Thymus (tissue), 11 donors: ENCODE measurements around the gene PSMD5. TPM values are rescaled to one million over a fixed set of nuclear protein-coding genes. Genes with fewer than 3 reads are reported as not detected.

ENCODE experiments used
- DNase-seq, 9 donors: peaks; one replicate each; pipeline ENCODE4 v3.0.0-alpha.2; 2013; ENCODE audit warnings: low spot score in 9 of 9, low read depth in 6 of 9, missing footprints in 1 of 9
- H3K27ac ChIP-seq, 2 donors: one replicate each; pipeline ENCODE4 v1.5.1; 2013; ENCODE audit warnings: control low read depth in 1 of 2, low read depth in 1 of 2, low read length in 1 of 2, mild to moderate bottlenecking in 1 of 2, moderate library complexity in 1 of 2
- H3K27me3 ChIP-seq, 2 donors: one replicate each; pipeline ENCODE4 v1.5.1; 2013; ENCODE audit warnings: low read length in 1 of 2; ENCODE audit not compliant: control insufficient read depth in 2 of 2, insufficient read depth in 1 of 2
- H3K36me3 ChIP-seq, 2 donors: one replicate each; pipeline ENCODE4 v1.5.1; 2013; ENCODE audit warnings: low read length in 1 of 2, mild to moderate bottlenecking in 1 of 2, moderate library complexity in 1 of 2; ENCODE audit not compliant: control insufficient read depth in 2 of 2, insufficient read depth in 2 of 2
- H3K4me1 ChIP-seq, 2 donors: one replicate each; pipeline ENCODE4 v1.5.1; 2013; ENCODE audit warnings: low read length in 2 of 2; ENCODE audit not compliant: control insufficient read depth in 2 of 2, insufficient read depth in 2 of 2
- H3K4me3 ChIP-seq, 2 donors: one replicate each; pipeline ENCODE4 v1.5.1; 2013; ENCODE audit warnings: low read length in 2 of 2, control low read depth in 1 of 2, mild to moderate bottlenecking in 1 of 2
- H3K9me3 ChIP-seq, 2 donors: one replicate each; pipeline ENCODE4 v1.5.1; 2013; ENCODE audit warnings: low read length in 1 of 2, mild to moderate bottlenecking in 1 of 2; ENCODE audit not compliant: control insufficient read depth in 2 of 2, insufficient read depth in 1 of 2
- WGBS: extraction: QIAGEN DNeasy Blood & Tissue Kit; methylation state at CpG from one replicate; pipeline ENCODE4 v1.1.7; 2013; 5-methylcytosine and 5-hydroxymethylcytosine counted together
- polyA plus RNA-seq: library from polyadenylated mRNA; stranded (reverse); fragments of 200-250 nt; gene quantifications from one replicate; pipeline ENCODE4 v1.2.3, GENCODE V29; 2013
- total RNA-seq: library from RNA; stranded (reverse); fragments of 120-200 nt; gene quantifications from one replicate; pipeline ENCODE4 v1.2.4, GENCODE V29; 2013
- donor health status: healthy.

PSMD5 gene
- total and polyA plus RNA-seq, 2 donors, result 17.6 to 24.2 TPM

DNA sequence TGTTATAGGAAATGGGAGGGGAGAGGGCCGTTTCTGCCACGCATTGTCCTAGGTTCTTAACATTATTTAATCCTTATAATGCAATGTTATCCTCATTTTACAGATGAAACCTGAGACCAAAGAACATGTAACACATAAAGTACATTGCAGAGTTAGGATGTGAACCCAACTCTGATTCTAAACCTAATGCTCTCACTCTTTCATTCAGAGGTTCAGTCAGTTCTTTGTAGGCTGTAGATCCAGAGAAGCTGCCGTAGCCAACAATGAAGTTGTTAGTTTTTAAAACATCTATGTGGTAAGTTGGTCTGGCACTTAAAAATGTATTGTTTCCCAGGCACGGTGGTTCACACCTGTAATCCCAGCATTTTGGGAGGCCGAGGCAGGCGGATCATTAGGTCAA lies 10.5 kb upstream of the PSMD5 start:
- WGBS, result 88% methylated on average over 6 of the region's 6 CpGs
- Histone ChIP-seq H3K9me3 (no peaks in the 10 kb centered on the region), H3K4me3 (no peak overlapping the region), H3K4me1 (no peaks in the 10 kb centered on the region), H3K27ac (no peak overlapping the region), H3K27me3 (no peaks in the 10 kb centered on the region), H3K36me3 (peaks cover 44 to 75% of the 10 kb centered on the region in 2 donors)
- DNase-seq, result no peak

- WGBS, result 90% methylated on average over 5 of the region's 5 CpGs
- DNase-seq, result no peak
- H3K27me3 ChIP-seq, result no peaks in the 10 kb centered on the region
- H3K36me3 ChIP-seq, result peaks cover 36 to 70% of the 10 kb centered on the region in 2 donors
- H3K27ac ChIP-seq, result no peak overlapping the region
- no peaks in the 10 kb centered on the region for H3K9me3 ChIP-seq
- H3K4me1 ChIP-seq, result no peaks in the 10 kb centered on the region
- H3K4me3 ChIP-seq, result no peak overlapping the region
Measured at GRCh38 chr9:120852240-120853010, 9.7 kb upstream of the PSMD5 start.

- no peak overlapping the region for H3K4me3 ChIP-seq
- DNase-seq, result no peak
- 100% methylated on average over 1 of the region's 1 CpG for WGBS
- no peaks in the 10 kb centered on the region for H3K27me3 ChIP-seq
- peaks cover 4 to 8% of the 10 kb centered on the region in 2 donors for H3K4me1 ChIP-seq
- H3K27ac ChIP-seq, result no peak overlapping the region
- H3K9me3 ChIP-seq, result no peaks in the 10 kb centered on the region
- H3K36me3 ChIP-seq, result peaks cover 29 to 62% of the 10 kb centered on the region in 2 donors
Measured at GRCh38 chr9:120851449-120851848, 8.7 kb upstream of the PSMD5 start.

DNA sequence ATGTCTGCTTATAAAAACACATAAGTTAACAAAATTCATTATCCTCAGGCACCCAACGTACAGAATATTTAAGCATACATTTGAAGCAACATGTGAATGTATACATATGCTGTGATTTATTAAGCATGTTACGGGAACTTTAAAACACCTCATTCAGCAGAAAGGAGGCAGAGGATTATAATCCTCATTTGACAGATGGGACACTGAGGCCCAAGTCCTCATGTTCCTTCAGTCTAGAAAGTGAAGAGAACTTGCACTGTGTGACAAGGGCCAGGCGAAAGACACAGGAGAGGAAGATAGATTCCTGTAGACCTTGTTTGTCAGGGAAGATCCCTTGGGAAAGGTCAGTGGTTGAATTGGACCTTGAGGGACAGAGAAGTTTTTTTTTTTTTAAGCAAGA lies 7.6 kb upstream of the PSMD5 start:
- Histone ChIP-seq H3K27ac (no peak overlapping the region), H3K9me3 (no peaks in the 10 kb centered on the region), H3K36me3 (peaks cover 28 to 57% of the 10 kb centered on the region in 2 donors), H3K4me3 (no peak overlapping the region), H3K4me1 (peaks cover 12 to 19% of the 10 kb centered on the region in 2 donors), H3K27me3 (no peaks in the 10 kb centered on the region)
- DNase-seq, result no peak
- 98% methylated on average over 3 of the region's 3 CpGs for WGBS

- no peak for DNase-seq
- 84% methylated on average over 1 of the region's 1 CpG for WGBS
- Histone ChIP-seq H3K9me3 (peaks cover 0 to 12% of the 10 kb centered on the region in 2 donors), H3K4me3 (no peak overlapping the region), H3K27ac (peak overlapping the region in 1 of 2 donors; percentile 20), H3K4me1 (peaks cover 25 to 34% of the 10 kb centered on the region in 2 donors), H3K36me3 (peaks cover 23 to 41% of the 10 kb centered on the region in 2 donors), H3K27me3 (no peaks in the 10 kb centered on the region)
Measured at GRCh38 chr9:120846906-120847305, 4.2 kb upstream of the PSMD5 start.

DNA sequence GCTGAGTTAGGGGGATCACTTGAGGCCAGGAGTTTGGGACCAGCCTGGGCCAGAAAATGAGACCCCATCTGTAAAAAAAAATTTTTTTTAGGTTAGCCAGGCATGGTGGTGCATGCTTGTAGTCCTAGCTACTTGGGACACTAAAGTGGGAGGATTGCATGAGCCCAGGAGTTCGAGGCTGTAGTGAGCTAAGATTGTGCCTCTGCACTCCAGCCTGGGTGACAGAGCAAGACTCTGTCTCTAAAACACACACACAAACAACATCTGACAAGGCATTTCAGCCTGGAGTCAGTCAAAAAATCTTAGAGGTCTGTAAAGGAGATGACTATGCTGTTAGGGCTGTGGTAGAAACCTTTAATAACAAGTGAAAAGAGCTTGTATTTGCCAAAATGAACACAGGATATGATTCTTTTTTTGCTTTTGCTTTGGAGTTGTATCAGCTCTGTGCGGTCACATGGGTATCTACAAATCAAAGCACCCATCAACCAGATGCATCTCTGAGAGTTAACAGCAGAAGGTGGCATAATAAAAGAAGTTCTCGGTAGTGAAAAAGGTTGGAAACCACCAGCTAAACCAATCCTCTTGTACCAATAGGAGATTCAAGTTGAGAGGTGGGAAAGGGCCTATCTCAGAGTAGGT lies 3.6 kb upstream of the PSMD5 start:
- Histone ChIP-seq H3K36me3 (peaks cover 17 to 40% of the 10 kb centered on the region in 2 donors), H3K9me3 (peaks cover 0 to 12% of the 10 kb centered on the region in 2 donors), H3K4me3 (no peak overlapping the region), H3K4me1 (peaks cover 30 to 37% of the 10 kb centered on the region in 2 donors), H3K27me3 (no peaks in the 10 kb centered on the region), H3K27ac (peak overlapping the region; percentile 67 to 70)
- peak in 2 of 9 donors; percentile 51 to 73 for DNase-seq
- WGBS, result 63% methylated on average over 3 of the region's 3 CpGs

DNA sequence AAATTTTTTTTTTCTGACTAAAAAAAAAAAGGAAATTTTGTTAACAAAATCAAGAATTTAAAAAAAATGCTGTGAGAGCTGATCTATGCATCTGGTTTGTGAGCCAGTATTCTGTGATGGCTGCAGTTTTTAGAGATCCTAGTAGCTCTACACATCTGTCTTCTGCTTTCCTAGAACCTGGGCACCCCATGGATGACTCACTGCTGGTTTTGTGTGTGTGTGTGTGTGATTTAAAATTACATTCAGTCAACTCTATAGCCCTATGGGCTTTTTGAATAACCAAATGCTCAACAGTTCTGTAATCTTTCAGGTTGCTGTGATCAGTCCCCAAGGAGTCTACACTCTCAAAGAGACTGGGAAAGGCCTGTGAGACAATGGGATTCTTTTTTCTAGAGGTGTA lies 2.5 kb upstream of the PSMD5 start:
- H3K27ac ChIP-seq, result no peak overlapping the region
- peaks cover 30 to 37% of the 10 kb centered on the region in 2 donors for H3K4me1 ChIP-seq
- H3K9me3 ChIP-seq, result peaks cover 0 to 12% of the 10 kb centered on the region in 2 donors
- DNase-seq, result no peak
- no peaks in the 10 kb centered on the region for H3K27me3 ChIP-seq
- H3K36me3 ChIP-seq, result peaks cover 12 to 37% of the 10 kb centered on the region in 2 donors
- no peak overlapping the region for H3K4me3 ChIP-seq

DNA sequence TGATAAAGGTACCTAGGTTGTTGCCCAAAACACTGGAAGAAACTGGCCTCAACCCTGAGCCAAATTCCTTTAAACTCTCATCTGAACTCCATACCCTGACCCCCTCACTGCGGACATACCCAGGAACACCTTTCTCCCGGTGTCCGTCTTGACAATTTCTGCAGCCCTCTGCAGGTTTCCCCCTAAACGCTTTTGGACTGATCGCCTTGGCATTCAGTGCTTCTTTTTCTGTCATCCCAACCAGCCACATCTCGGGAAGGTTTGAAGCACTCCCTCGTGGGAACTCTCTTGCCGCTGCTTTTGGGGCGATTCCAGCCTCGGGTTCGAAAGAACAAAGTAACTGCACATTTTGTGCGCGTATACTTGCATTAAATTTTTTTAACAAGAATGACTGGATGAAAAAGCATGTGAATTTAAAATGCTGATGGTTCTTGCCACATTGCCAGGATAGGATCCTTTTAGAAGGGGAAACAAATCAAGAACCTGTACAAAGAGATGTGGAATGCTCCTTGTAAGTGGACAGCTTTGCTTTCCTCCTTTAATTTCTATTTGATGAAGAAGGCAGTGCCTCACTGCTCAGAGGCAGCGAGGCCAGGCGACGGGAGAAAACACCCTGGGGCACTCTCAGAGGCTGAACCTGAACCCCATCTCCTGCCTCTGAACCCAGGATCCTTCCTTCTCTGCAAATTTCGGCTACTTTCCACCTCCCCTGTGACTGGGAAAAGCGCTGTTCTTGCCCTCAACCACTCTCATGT lies 615 bp downstream of the PSMD5 start:
- Histone ChIP-seq H3K4me1 (peaks cover 30 to 36% of the 10 kb centered on the region in 2 donors), H3K27ac (peak overlapping the region; percentile 96 to 99), H3K4me3 (peak overlapping the region; percentile 75 to 87), H3K36me3 (peaks cover 11 to 30% of the 10 kb centered on the region in 2 donors), H3K9me3 (peaks cover 0 to 12% of the 10 kb centered on the region in 2 donors), H3K27me3 (no peaks in the 10 kb centered on the region)
- WGBS, result 49% methylated on average over 18 of the region's 18 CpGs
- DNase-seq, result peak in 2 of 9 donors; percentile 26 to 37

DNA sequence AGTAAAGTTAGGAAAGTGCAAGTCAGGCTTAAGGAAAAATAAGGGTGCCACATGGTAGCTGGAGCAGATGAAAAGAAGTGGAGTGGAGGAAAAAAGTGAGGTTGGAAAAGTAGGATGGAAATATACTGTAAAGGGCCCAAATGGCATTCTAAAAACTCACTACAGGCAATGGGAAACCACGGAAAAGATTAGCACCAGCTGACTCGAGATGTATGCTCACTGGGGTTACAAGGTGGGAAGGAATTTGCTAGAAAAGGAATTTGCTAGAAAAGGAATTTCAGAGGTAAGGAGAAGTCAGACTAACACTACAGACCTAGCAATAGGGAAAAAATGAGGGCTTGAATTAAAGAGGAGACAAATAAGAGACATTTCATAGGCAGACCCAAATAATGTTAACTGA lies 3.6 kb downstream of the PSMD5 start:
- Histone ChIP-seq H3K27me3 (no peaks in the 10 kb centered on the region), H3K9me3 (peaks cover 0 to 14% of the 10 kb centered on the region in 2 donors), H3K4me1 (peaks cover 17% of the 10 kb centered on the region in 2 donors), H3K36me3 (peaks cover 0 to 14% of the 10 kb centered on the region in 2 donors), H3K4me3 (no peak overlapping the region), H3K27ac (no peak overlapping the region)
- no peak for DNase-seq
- 98% methylated on average over 2 of the region's 2 CpGs for WGBS
